MM.1S (cell line): ENCODE data around the gene MISP.

Experiments
- CTCF ChIP-seq: fragments of 300-600 bp; sonication (generic); IDR thresholded peaks from 2 replicates; pipeline ENCODE4 v1.5.1; 2016; ENCODE audit warnings: antibody characterized with exemption, low read length, mixed read lengths
- EZH2 ChIP-seq: fragments of 300-600 bp; sonication (generic); optimal IDR thresholded peaks from 2 replicates; pipeline ENCODE3; 2017; ENCODE audit warnings: low read depth, mild to moderate bottlenecking, antibody characterized with exemption, low read length, mixed read lengths
- EZH2phosphoT487 ChIP-seq: fragments of 300-600 bp; sonication (generic); IDR thresholded peaks from 2 replicates; pipeline ENCODE4 v1.6.1; 2018; ENCODE audit warnings: antibody characterized with exemption, low read length

- no peak for TF ChIP-seq CTCF
- TF ChIP-seq EZH2phosphoT487 = no peak
- TF ChIP-seq EZH2 = no peak
These were observed 8.3 kb upstream of the MISP start for GRCh38 chr19:742540-743075.
